HepG2 (cell line): ENCODE data around the gene CTDSP1. TPM values are rescaled to one million over a fixed set of nuclear protein-coding genes. Genes with fewer than 3 reads are reported as not detected.

Experiments
- CBX5 ChIP-seq: sonication (generic); formaldehyde crosslinking; IDR thresholded peaks from 2 replicates; pipeline ENCODE4 v1.4.0; 2020; ENCODE audit warnings: missing genetic modification reagents, borderline replicate concordance
- CC2D1A ChIP-seq: sonication (generic); formaldehyde crosslinking; IDR thresholded peaks from 2 replicates; pipeline ENCODE4 v1.8.1; 2023; ENCODE audit warnings: mild to moderate bottlenecking, missing genetic modification reagents
- HOXA9 ChIP-seq: sonication (generic); formaldehyde crosslinking; IDR thresholded peaks from 2 replicates; pipeline ENCODE4 v1.8.1; 2022; ENCODE audit warnings: missing genetic modification reagents, mild to moderate bottlenecking, moderate library complexity, borderline replicate concordance
- KDM5B ChIP-seq: sonication (generic); formaldehyde crosslinking; IDR thresholded peaks from 2 replicates; pipeline ENCODE4 v1.4.0; 2020; ENCODE audit warnings: missing genetic modification reagents, mild to moderate bottlenecking, borderline replicate concordance
- MTF1 ChIP-seq: sonication (generic); formaldehyde crosslinking; IDR thresholded peaks from 2 replicates; pipeline ENCODE4 v1.5.0; 2020; ENCODE audit warnings: missing genetic modification reagents
- MXD4 ChIP-seq: IDR thresholded peaks from 2 replicates; pipeline ENCODE4 v1.6.1; 2016; ENCODE audit warnings: mild to moderate bottlenecking, missing biosample characterization, missing genetic modification reagents
- MXI1 ChIP-seq: IDR thresholded peaks from 3 replicates; pipeline ENCODE4 v1.6.1; 2012; ENCODE audit warnings: low read depth, low read length, inconsistent platforms, borderline replicate concordance
- NFKB2 ChIP-seq: sonication (generic); formaldehyde crosslinking; IDR thresholded peaks from 2 replicates; pipeline ENCODE4 v1.4.0; 2020; ENCODE audit warnings: missing genetic modification reagents, borderline replicate concordance
- NKX3-1 ChIP-seq: sonication (generic); formaldehyde crosslinking; IDR thresholded peaks from 2 replicates; pipeline ENCODE4 v1.5.0; 2020; ENCODE audit warnings: missing genetic modification reagents
- PAX8 ChIP-seq: sonication (generic); formaldehyde crosslinking; IDR thresholded peaks from 2 replicates; pipeline ENCODE4 v1.8.0; 2022; ENCODE audit warnings: mild to moderate bottlenecking, missing genetic modification reagents, borderline replicate concordance
- RBAK ChIP-seq: sonication (generic); formaldehyde crosslinking; IDR thresholded peaks from 2 replicates; pipeline ENCODE4 v1.5.1; 2020; ENCODE audit warnings: mild to moderate bottlenecking, missing genetic modification reagents
- RELA ChIP-seq: sonication (generic); formaldehyde crosslinking; IDR thresholded peaks from 2 replicates; pipeline ENCODE4 v1.4.0; 2020; ENCODE audit warnings: missing genetic modification reagents
- RFXAP ChIP-seq: sonication (generic); formaldehyde crosslinking; IDR thresholded peaks from 2 replicates; pipeline ENCODE4 v1.4.0; 2020; ENCODE audit warnings: missing genetic modification reagents, borderline replicate concordance
- RNF219 ChIP-seq: sonication (generic); formaldehyde crosslinking; IDR thresholded peaks from 2 replicates; pipeline ENCODE4 v1.5.0; 2020; ENCODE audit warnings: mild to moderate bottlenecking, missing genetic modification reagents
- STAG1 ChIP-seq: sonication (generic); formaldehyde crosslinking; IDR thresholded peaks from 2 replicates; pipeline ENCODE4 v1.4.0; 2020; ENCODE audit warnings: missing genetic modification reagents
- STAT5B ChIP-seq: sonication (generic); formaldehyde crosslinking; IDR thresholded peaks from 2 replicates; pipeline ENCODE4 v1.4.0; 2020; ENCODE audit warnings: missing genetic modification reagents
- ZKSCAN5 ChIP-seq: sonication (generic); formaldehyde crosslinking; IDR thresholded peaks from 2 replicates; pipeline ENCODE4 v1.5.1; 2020; ENCODE audit warnings: mild to moderate bottlenecking, missing genetic modification reagents
- ZMYM2 ChIP-seq: sonication (generic); formaldehyde crosslinking; IDR thresholded peaks from 2 replicates; pipeline ENCODE4 v1.8.0; 2022; ENCODE audit warnings: mild to moderate bottlenecking, missing genetic modification reagents
- ZNF136 ChIP-seq: sonication (generic); formaldehyde crosslinking; IDR thresholded peaks from 2 replicates; pipeline ENCODE4 v1.8.1; 2022; ENCODE audit warnings: low read depth, mild to moderate bottlenecking, moderate library complexity, missing genetic modification reagents
- ZNF230 ChIP-seq: sonication (generic); formaldehyde crosslinking; IDR thresholded peaks from 2 replicates; pipeline ENCODE4 v1.4.0; 2020; ENCODE audit warnings: mild to moderate bottlenecking, missing genetic modification reagents
- ZNF260 ChIP-seq: sonication (generic); formaldehyde crosslinking; IDR thresholded peaks from 2 replicates; pipeline ENCODE4 v1.4.0; 2020; ENCODE audit warnings: missing genetic modification reagents, low read depth, mild to moderate bottlenecking, borderline replicate concordance
- ZNF510 ChIP-seq: sonication (generic); formaldehyde crosslinking; IDR thresholded peaks from 2 replicates; pipeline ENCODE4 v1.4.0; 2020; ENCODE audit warnings: low read depth, mild to moderate bottlenecking, missing genetic modification reagents
- ZNF737 ChIP-seq: sonication (generic); formaldehyde crosslinking; IDR thresholded peaks from 2 replicates; pipeline ENCODE4 v1.5.0; 2020; ENCODE audit warnings: missing genetic modification reagents, mild to moderate bottlenecking, borderline replicate concordance
- polyA plus RNA-seq, 8 experiments: library from polyadenylated mRNA; depleted of rRNA in 3 of 8; stranded (reverse) in 7 of 8; unstranded in 1 of 8; fragments of >200 nt; fragmentation: Illumina TruSeq in 4 of 8; extraction: Trizol in 4 of 8; gene quantifications; 2 replicates each; pipeline versions ENCODE4 v1.2.1 to v1.2.3, GENCODE V29; 2011 to 2016; ENCODE audit warnings: low read depth in 4 of 8, missing spikeins in 1 of 8, mixed read lengths in 1 of 8; ENCODE audit not compliant: insufficient read depth in 1 of 8
- total RNA-seq, 5 experiments: library from RNA; depleted of rRNA; stranded (reverse); fragments of >200 nt; fragmentation: Illumina TruSeq; extraction: Trizol; gene quantifications; 2 replicates each; pipeline ENCODE4 v1.2.3, GENCODE V29; 2016; ENCODE audit warnings: low read depth in 1 of 5
- TF ChIP-seq, protein P1 (sequence below): sonication (generic); formaldehyde crosslinking; IDR thresholded peaks from 2 replicates; pipeline ENCODE4 v1.5.0; 2020; ENCODE audit warnings: mild to moderate bottlenecking, missing genetic modification reagents
- TF ChIP-seq, protein P2 (sequence below): sonication (generic); formaldehyde crosslinking; IDR thresholded peaks from 2 replicates; pipeline ENCODE4 v1.4.0; 2020; ENCODE audit warnings: missing genetic modification reagents

CTDSP1 gene
- total and polyA plus RNA-seq, 2 of the 13 experiments (the other 11 are each of a cell fraction or from before 2014, with no cell fraction given) = 91.0 to 268 TPM

DNA sequence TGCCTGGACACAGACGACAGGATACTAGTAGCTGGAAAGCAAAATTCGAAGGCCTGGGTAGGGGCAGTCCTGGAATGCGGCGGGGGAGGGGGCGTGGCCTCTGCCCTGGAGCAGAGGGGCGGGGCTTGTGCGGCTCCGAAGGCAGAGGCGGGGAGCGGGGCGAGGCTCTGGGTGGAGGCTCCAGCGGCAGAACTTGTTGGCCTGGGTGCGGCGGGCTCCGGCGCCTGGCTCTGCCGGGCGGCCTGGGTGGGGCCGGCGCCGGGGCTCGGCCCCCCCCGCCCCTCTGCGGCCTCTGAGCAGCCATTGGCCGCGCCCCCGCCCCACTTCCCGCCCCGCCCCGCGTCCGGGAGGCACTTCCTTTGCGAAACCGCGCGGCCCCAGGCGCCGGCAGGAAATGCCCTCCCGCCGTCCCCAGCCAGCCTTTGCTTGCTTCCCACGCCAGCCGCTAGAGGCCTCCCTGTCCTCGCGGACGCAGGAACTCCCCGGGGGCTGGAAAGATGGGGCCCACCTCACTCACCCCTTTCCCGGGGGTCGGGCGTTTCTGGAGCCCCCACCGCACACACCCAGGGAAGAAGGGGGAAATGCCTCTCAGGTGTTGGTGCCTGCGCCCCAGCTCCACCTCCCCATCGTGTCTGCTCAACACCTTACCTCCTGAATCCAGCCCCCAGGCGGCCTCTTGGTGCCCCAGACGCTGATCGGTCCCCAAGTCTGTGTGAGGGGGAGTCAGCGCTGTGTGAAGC, 6.7 kb downstream of the CTDSP1 start (continued):
- TF ChIP-seq RFXAP = 0 out of 2 replicates have a peak, but pooled peaks have one; percentile 40
- TF ChIP-seq, protein P1, sequence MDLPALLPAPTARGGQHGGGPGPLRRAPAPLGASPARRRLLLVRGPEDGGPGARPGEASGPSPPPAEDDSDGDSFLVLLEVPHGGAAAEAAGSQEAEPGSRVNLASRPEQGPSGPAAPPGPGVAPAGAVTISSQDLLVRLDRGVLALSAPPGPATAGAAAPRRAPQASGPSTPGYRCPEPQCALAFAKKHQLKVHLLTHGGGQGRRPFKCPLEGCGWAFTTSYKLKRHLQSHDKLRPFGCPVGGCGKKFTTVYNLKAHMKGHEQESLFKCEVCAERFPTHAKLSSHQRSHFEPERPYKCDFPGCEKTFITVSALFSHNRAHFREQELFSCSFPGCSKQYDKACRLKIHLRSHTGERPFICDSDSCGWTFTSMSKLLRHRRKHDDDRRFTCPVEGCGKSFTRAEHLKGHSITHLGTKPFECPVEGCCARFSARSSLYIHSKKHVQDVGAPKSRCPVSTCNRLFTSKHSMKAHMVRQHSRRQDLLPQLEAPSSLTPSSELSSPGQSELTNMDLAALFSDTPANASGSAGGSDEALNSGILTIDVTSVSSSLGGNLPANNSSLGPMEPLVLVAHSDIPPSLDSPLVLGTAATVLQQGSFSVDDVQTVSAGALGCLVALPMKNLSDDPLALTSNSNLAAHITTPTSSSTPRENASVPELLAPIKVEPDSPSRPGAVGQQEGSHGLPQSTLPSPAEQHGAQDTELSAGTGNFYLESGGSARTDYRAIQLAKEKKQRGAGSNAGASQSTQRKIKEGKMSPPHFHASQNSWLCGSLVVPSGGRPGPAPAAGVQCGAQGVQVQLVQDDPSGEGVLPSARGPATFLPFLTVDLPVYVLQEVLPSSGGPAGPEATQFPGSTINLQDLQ (CRISPR knock-in tag) = peak; percentile 78; the same call in 1 of the 2 replicates
- TF ChIP-seq ZNF230 = no peak
- no peak for TF ChIP-seq RBAK (CRISPR knock-in tag)
- no peak; the same call in 1 of the 2 replicates for TF ChIP-seq STAT5B (CRISPR knock-in tag)
- TF ChIP-seq ZNF510 = no peak
- no peak for TF ChIP-seq ZMYM2 (CRISPR knock-in tag)
- TF ChIP-seq MXI1 = no peak
- peak; percentile 80; the same call in 1 of the 2 replicates for TF ChIP-seq MXD4
- peak; percentile 85 for TF ChIP-seq KDM5B (CRISPR knock-in tag)
- TF ChIP-seq ZNF737 = no peak
- peak; percentile 50 for TF ChIP-seq NKX3-1 (CRISPR knock-in tag)
- TF ChIP-seq STAG1 (CRISPR knock-in tag) = peak; percentile 92
- TF ChIP-seq ZNF260 (CRISPR knock-in tag) = peak; percentile 66; the same call in 1 of the 2 replicates
- TF ChIP-seq ZKSCAN5 (CRISPR knock-in tag) = no peak
- no peak for TF ChIP-seq PAX8 (CRISPR knock-in tag)
- TF ChIP-seq RNF219 (CRISPR knock-in tag) = no peak
- no peak for TF ChIP-seq MTF1 (CRISPR knock-in tag)
- TF ChIP-seq CBX5 (CRISPR knock-in tag) = peak; percentile 82; the same call in 1 of the 2 replicates
- no peak for TF ChIP-seq ZNF136 (CRISPR knock-in tag)
- TF ChIP-seq, protein P2, sequence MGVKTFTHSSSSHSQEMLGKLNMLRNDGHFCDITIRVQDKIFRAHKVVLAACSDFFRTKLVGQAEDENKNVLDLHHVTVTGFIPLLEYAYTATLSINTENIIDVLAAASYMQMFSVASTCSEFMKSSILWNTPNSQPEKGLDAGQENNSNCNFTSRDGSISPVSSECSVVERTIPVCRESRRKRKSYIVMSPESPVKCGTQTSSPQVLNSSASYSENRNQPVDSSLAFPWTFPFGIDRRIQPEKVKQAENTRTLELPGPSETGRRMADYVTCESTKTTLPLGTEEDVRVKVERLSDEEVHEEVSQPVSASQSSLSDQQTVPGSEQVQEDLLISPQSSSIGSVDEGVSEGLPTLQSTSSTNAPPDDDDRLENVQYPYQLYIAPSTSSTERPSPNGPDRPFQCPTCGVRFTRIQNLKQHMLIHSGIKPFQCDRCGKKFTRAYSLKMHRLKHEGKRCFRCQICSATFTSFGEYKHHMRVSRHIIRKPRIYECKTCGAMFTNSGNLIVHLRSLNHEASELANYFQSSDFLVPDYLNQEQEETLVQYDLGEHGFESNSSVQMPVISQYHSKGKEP (CRISPR knock-in tag) = no peak
- no peak for TF ChIP-seq CC2D1A (CRISPR knock-in tag)
- TF ChIP-seq HOXA9 (CRISPR knock-in tag) = no peak
- peak; percentile 52; the same call in 1 of the 2 replicates for TF ChIP-seq NFKB2 (CRISPR knock-in tag)
- TF ChIP-seq RELA (CRISPR knock-in tag) = 0 out of 2 replicates have a peak, but pooled peaks have one; percentile 62
